WTC11 (cell line): Measurements from ENCODE around the gene KAT6B. TPM values are rescaled to one million over a fixed set of nuclear protein-coding genes. Genes with fewer than 3 reads are reported as not detected.
A peak's percentile ranks its signal among the peaks of the same experiment; 100 is the strongest.

Experiments
- ATAC-seq: fragments of 200-7000 bp; cut with Tn5 transposase; 2 replicates; pipeline ENCODE4 v1.10.0; 2021; ENCODE audit warnings: mild to moderate bottlenecking, moderate library complexity
- CTCF ChIA-PET: fragments of 300-600 bp; sonication (Branson Sonifier 250); formaldehyde crosslinking; loops from one replicate; lab custom pipeline; 2021; ENCODE audit warnings: antibody characterized with exemption; lab: Charles Lee
- POLR2A ChIA-PET: fragments of 350-600 bp; sonication (Branson Sonifier 250); formaldehyde crosslinking; loops from one replicate; lab custom pipeline; 2021; ENCODE audit warnings: antibody characterized with exemption; lab: Charles Lee
- DNase-seq: peaks from one replicate; pipeline ENCODE4 v3.0.0; 2021; ENCODE audit warnings: low spot score
- H3K27ac Mint-ChIP-seq: 2 replicates; pipeline ENCODE4 v1.8.0; 2021; ENCODE audit warnings: mixed read lengths
- H3K27me3 Mint-ChIP-seq: 2 replicates; pipeline ENCODE4 v1.8.0; 2021; ENCODE audit warnings: low read depth, mild to moderate bottlenecking, moderate library complexity, mixed read lengths
- H3K36me3 Mint-ChIP-seq: 2 replicates; pipeline ENCODE4 v1.8.0; 2021; ENCODE audit warnings: mixed read lengths
- H3K4me1 Mint-ChIP-seq: 2 replicates; pipeline ENCODE4 v1.8.0; 2022; ENCODE audit warnings: mixed read lengths
- H3K4me3 Mint-ChIP-seq: 2 replicates; pipeline ENCODE4 v1.8.0; 2021; ENCODE audit warnings: mild to moderate bottlenecking, moderate library complexity, mixed read lengths
- H3K9me3 Mint-ChIP-seq: 2 replicates; pipeline ENCODE4 v1.8.0; 2021; ENCODE audit warnings: mixed read lengths
- ATF3 ChIP-seq: sonication (generic); formaldehyde crosslinking; conservative IDR thresholded peaks from 2 replicates; pipeline ENCODE4 v1.8.1; 2022; ENCODE audit warnings: mild to moderate bottlenecking, missing genetic modification reagents
- CBFB ChIP-seq: sonication (generic); formaldehyde crosslinking; IDR thresholded peaks from 2 replicates; pipeline ENCODE4 v1.8.1; 2022; ENCODE audit warnings: mild to moderate bottlenecking, low read depth, missing genetic modification reagents
- CTCF ChIP-seq: fragments of 200-600 bp; IDR thresholded peaks from 2 replicates; pipeline ENCODE4 v1.8.0; 2022; ENCODE audit warnings: antibody characterized with exemption
- ESRRA ChIP-seq: sonication (generic); formaldehyde crosslinking; IDR thresholded peaks from 2 replicates; pipeline ENCODE4 v1.8.1; 2022; ENCODE audit warnings: mild to moderate bottlenecking, missing genetic modification reagents, borderline replicate concordance
- FOXP4 ChIP-seq: sonication (generic); formaldehyde crosslinking; IDR thresholded peaks from 2 replicates; pipeline ENCODE4 v1.8.0; 2022; ENCODE audit warnings: mild to moderate bottlenecking, missing genetic modification reagents
- MAX ChIP-seq: sonication (generic); formaldehyde crosslinking; IDR thresholded peaks from 2 replicates; pipeline ENCODE4 v1.8.0; 2022; ENCODE audit warnings: mild to moderate bottlenecking, missing genetic modification reagents
- MXD4 ChIP-seq: fragments of 250-450 bp; sonication (Bioruptor Pico); IDR thresholded peaks from 2 replicates; pipeline ENCODE4 v1.8.0; 2021; ENCODE audit warnings: mild to moderate bottlenecking, moderate library complexity, borderline replicate concordance
- NFE2L1 ChIP-seq: sonication (generic); formaldehyde crosslinking; IDR thresholded peaks from 2 replicates; pipeline ENCODE4 v1.8.1; 2023; ENCODE audit warnings: missing genetic modification reagents
- NR1H2 ChIP-seq: sonication (generic); formaldehyde crosslinking; IDR thresholded peaks from 2 replicates; pipeline ENCODE4 v1.9.0; 2021; ENCODE audit warnings: mild to moderate bottlenecking, moderate library complexity, missing genetic modification reagents
- ZNF317 ChIP-seq: sonication (generic); formaldehyde crosslinking; IDR thresholded peaks from 2 replicates; pipeline ENCODE4 v1.8.1; 2023; ENCODE audit warnings: low read depth, mild to moderate bottlenecking, moderate library complexity, missing genetic modification reagents, borderline replicate concordance
- ZNF512 ChIP-seq: sonication (generic); formaldehyde crosslinking; IDR thresholded peaks from 2 replicates; pipeline ENCODE4 v1.8.1; 2022; ENCODE audit warnings: missing genetic modification reagents, borderline replicate concordance
- ZNF671 ChIP-seq: fragments of 250-450 bp; sonication (Bioruptor Pico); IDR thresholded peaks from 2 replicates; pipeline ENCODE4 v1.8.0; 2021; ENCODE audit warnings: mild to moderate bottlenecking
- total RNA-seq: library from RNA; stranded (reverse); gene quantifications from 3 replicates; pipeline ENCODE4 v1.2.3, GENCODE V29; 2021

KAT6B gene
- total RNA-seq, 1 experiment from 2014 or later = 18.5 TPM

- TF ChIP-seq ATF3 (no peak), ZNF671 (CRISPR knock-in tag) (no peak), CBFB (CRISPR knock-in tag) (no peak), MXD4 (CRISPR knock-in tag) (no peak)
These were observed 3.8 kb upstream of the KAT6B start (continued) for GRCh38 chr10:74822521-74823089.

- no peak for DNase-seq
- Mint-ChIP-seq H3K4me1 (peaks cover 40% of the 10 kb centered on the region), H3K9me3 (no peaks in the 10 kb centered on the region), H3K27ac (0 out of 2 replicates have a peak overlapping the region, but pooled peaks have one; percentile 73), H3K36me3 (no peaks in the 10 kb centered on the region)
- TF ChIP-seq ESRRA (no peak), ZNF512 (no peak), NFE2L1 (CRISPR knock-in tag) (no peak), NR1H2 (CRISPR knock-in tag) (no peak), ZNF317 (CRISPR knock-in tag) (no peak), CTCF (no peak)
- TF ChIP-seq, all 79 proteins: peak for 0
- Mint-ChIP-seq H3K4me3 (peak overlapping the region; percentile 84), H3K27me3 (no peaks in the 10 kb centered on the region)
- POLR2A ChIA-PET = no interaction called here
- CTCF ChIA-PET = no interaction called here
- ATAC-seq = no peak
These were observed 2.6 kb upstream of the KAT6B start for GRCh38 chr10:74823791-74824183.

- DNase-seq (peak; percentile 19), ATAC-seq (no peak)
- H3K4me3 Mint-ChIP-seq = peak overlapping the region; percentile 84
- ChIA-PET CTCF (interaction anchor here (0.7 kb wide), 2 partner anchors 74 to 411 kb away, joined by 3 to 5 read pairs; partner anchors contain the start of gene COMTD1), POLR2A (interaction anchor here (0.6 to 0.7 kb wide), 2 partner anchors 16 to 1012 kb away, joined by 4 to 6 read pairs; no protein-coding TSS in a partner anchor)
- 0 out of 2 replicates have a peak, but pooled peaks cover 3% of the 10 kb centered on the region for H3K36me3 Mint-ChIP-seq
- H3K27me3 Mint-ChIP-seq = no peaks in the 10 kb centered on the region
- H3K27ac Mint-ChIP-seq = 0 out of 2 replicates have a peak overlapping the region, but pooled peaks have one; percentile 73
- TF ChIP-seq FOXP4 (CRISPR knock-in tag) (no peak), MAX (peak; percentile 35; the same call in 1 of the 2 replicates)
- H3K9me3 Mint-ChIP-seq = no peaks in the 10 kb centered on the region
- peaks cover 45% of the 10 kb centered on the region for H3K4me1 Mint-ChIP-seq
These were observed 2.1 kb upstream of the KAT6B start for GRCh38 chr10:74824184-74824899.
